ENCODE measurements around the gene NT5C1A.

Gene NT5C1A

DNA sequence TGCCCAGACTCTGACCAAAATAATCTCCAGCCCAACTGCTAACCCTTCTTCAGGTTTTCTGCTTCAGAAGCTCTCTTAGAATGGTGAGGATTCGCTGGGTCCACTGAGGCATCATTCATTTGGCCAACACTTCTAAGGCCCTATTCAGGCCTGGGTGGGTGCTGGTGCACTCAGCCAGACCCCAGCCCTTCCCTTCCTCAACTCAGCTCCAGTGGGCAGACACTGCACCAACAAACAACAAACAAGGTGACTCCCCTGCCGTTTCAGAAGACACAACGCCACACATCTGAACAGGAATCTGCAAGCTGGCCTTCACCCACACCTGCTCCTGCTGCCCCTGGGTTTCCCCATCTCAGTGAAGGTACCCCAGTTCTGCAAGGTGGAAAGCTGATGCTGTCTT lies 38.5 kb downstream of the NT5C1A start:
- DNase-seq = no peak

- DNase-seq = peak; percentile 16
Observed at GRCh38 chr1:39632682-39633417, 39.1 kb downstream of the NT5C1A start.

DNA sequence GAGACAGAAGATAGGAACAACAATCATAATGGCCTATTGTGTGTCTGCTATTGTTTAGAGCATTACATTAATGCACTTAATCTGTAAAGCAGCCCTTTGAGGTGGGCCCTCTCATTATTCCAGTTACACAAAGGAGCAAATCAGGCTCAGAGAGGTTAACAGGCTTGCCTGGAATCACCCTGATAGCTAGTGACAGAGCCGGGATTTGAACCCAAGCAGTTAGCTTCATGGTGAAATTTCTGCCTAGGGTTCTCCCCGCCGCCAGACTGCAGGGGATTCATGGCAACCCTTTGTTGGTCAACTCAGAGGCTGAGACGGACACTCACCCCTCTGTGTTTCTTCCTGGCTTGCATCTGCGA lies 39.6 kb downstream of the NT5C1A start:
- DNase-seq = no peak

GRCh38 chr1:39631361-39632322 lies 40.3 kb downstream of the NT5C1A start:
- DNase-seq = no peak

DNA sequence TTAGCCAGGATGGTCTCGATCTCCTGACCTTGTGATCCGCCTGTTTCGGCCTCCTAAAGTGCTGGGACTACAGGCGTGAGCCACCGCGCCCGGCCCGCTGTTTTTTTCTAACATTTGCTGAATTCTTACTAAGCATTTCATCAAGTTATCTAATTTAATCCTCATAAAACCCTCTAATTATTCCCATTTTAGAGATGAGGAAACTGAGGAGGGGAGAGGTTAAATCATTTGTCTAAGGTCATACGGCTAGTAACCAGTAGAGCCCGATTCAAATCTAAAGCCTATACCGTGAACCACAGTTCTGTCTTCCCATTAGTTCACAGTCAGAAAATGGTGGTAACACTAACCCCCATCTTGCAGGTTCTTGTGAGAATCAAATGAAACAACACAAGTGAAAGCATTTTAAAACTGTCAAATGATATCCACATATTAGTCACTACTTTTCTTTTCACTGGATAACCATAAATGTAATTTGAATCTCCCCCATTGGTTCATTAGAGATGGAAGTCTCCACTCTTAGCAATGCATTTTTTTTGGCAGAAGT lies 43.0 kb downstream of the NT5C1A start:
- DNase-seq = no peak

DNA sequence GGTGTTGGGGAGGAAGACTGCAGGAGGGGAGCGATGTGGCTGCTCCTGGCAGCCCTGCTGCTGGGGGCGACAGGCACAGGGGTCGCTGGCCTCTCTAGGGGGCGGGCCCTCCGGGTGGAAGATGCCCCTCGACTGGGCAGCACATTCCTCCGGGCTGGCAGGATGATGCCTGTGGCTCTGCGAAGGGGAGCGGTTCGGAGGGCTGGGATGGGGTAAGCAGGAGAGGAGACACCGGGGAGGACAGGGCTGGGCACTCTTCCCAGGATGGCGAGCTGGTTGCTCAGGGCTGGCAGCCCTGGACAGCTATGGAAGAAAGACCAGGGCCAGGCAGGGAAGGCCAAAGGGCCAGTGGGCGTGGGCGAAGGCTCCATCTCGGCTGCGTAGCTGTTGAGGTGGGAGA lies 45.3 kb downstream of the NT5C1A start:
- no peak for DNase-seq

DNA sequence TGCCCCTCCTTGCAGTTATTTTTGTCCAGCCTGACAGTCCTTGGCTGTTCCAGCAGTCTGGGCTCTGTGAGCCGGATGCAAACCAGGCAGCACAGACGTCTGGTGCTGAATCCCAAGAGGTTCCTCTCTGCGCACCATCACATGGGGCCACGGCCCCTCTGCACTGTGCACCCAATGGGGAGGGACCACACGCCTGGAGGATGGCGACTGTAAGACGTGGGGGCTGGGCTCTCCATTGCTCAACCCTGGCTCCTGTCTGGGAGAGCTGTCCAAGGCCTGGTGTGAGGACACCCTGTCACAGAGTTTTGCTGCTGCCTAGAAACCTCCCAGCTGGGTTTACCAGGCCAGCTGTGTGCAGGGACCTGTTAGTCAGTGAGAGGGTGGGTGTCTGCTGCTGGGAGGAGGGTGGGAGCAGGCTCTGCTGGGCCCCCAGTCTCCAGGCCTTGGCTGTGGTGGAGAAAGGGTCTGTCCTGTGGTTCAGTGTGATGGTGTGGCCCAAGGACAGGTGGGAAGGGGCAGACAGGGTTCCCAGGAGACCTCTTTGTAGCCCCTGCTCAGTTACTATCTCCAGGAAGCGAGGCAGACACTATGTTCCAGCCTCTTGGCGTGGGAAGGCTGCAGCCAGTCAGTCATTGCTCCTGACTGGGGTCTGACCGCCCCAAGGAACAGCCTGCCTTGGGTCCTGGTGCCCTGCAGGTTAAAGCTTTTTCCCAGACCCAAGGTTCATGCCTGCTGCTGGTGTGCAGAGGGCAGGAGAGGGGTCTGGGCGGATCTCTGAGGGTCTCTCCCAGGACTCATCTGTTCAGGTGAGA lies 46.2 kb downstream of the NT5C1A start:
- DNase-seq = peak; percentile 44

- no peak for DNase-seq
Observed at GRCh38 chr1:39625009-39625408, 46.9 kb downstream of the NT5C1A start.

DNA sequence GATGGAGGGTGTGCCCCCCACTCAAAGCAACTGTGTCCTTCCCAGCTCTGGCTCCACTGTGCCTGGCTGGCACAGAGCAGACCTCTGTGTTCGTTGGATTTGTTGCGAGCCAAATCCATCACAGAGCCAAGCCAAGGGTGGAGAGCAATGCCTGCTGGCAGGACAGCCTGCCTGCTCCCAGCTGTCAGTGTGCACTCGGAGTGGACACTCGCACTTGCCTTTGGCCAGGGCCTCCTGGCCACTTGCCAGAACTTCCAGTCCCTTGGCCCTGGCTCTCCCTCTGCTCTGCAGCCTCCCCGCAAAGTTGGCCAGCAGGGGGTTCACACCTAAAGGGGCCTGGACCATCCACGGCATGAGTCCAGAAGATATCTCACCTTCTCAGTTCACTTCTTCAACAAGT lies 48.9 kb downstream of the NT5C1A start:
- DNase-seq = no peak

DNA sequence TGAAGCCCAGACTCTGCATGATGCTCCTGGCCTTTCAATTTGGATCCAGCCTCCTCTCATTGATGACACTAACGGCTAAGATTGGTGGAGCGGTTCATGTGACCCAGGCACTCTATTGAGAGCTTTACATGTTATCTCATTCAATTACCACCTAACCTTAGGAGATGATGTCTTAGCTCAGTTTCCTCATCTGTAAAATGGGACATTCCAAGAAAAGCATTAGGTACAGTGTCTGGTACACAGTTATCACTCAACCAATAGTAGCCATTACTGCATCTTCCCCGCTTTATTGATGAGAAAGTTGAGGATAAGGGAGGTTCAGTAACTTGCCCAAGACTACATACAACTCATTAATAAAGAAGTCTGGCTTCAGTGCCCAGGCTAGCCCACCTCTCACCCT lies 49.5 kb downstream of the NT5C1A start:
- DNase-seq = no peak

DNA sequence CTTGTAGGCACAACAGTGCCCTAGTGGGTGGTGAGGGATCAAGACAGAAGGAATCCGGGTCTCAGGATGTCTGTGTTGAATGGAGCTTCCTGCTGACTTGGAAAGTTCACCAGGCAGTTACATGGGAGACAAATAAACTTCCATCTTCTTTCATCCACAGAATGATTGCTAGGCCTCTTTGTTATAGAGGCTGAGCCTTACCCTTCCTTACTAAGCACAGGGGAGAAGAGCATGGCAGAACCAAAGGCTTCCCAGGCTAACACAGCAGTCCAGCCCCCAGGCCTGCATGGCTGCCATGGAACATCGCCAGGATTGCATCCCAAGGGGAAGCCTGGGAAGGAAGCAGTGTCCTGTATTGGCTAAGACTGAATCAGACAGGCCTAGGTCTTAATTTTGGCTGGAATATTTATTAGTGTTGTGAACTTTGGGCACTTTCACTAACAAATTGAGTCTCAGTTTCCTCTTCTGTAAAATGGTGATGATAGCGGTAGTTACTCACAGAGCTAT lies 51.2 kb downstream of the NT5C1A start:
- DNase-seq = no peak

DNA sequence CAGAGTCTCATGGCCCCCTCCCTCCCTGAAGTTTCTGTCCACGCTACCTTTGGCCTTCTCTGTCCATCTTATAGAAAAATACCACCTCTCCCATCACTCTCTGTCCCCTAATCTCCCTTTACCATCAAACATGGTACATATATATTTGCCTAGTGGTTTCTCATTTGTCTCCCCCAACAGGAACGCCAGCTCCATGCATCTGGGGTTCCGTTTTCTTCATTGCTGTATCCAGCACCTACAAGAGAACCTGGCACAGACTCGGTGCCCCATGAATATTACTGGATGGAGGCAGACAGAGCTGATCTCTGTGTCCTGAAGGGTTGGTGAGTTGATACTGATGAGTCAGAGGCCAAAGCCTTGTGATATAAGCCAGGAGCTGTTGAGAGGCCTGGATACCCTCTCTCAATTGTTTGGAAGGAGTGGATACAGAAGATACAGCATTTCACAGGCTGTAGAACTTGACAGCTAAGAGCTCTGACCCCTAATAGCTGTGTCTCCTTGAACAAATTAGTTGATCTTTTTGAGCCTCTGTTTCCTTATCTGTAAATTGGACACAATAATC lies 54.3 kb downstream of the NT5C1A start:
- no peak for DNase-seq

DNA sequence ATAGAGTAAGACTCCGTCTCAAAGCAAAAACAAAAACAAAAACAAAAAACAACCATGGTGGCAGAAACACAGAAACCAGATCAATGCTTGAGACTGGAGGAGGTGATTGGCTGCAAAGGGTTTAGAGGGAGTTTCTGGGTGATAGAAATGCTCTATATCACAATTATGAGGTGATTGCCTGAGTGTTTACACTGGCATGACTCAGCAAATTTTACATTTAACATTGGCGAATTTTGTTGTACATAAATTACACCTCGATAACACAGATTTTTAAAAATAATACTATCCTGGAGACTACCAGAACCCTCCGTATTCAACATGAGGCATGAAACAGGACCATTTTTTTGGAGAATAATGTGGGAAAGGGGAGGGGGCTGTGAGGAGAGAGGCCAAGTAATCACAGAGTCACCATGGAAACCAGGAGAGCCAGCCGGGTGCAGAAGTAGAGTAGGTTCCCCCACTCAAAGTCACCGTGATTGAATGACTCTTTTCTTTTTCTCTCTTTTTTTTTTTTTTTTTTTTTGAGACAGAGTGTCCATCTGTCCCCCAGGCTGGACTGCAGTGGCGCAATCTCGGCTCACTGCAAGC lies 56.7 kb downstream of the NT5C1A start:
- no peak for DNase-seq

GRCh38 chr1:39614488-39614887 lies 57.4 kb downstream of the NT5C1A start:
- no peak for DNase-seq

GRCh38 chr1:39613250-39613649 lies 58.7 kb downstream of the NT5C1A start:
- no peak for DNase-seq

DNA sequence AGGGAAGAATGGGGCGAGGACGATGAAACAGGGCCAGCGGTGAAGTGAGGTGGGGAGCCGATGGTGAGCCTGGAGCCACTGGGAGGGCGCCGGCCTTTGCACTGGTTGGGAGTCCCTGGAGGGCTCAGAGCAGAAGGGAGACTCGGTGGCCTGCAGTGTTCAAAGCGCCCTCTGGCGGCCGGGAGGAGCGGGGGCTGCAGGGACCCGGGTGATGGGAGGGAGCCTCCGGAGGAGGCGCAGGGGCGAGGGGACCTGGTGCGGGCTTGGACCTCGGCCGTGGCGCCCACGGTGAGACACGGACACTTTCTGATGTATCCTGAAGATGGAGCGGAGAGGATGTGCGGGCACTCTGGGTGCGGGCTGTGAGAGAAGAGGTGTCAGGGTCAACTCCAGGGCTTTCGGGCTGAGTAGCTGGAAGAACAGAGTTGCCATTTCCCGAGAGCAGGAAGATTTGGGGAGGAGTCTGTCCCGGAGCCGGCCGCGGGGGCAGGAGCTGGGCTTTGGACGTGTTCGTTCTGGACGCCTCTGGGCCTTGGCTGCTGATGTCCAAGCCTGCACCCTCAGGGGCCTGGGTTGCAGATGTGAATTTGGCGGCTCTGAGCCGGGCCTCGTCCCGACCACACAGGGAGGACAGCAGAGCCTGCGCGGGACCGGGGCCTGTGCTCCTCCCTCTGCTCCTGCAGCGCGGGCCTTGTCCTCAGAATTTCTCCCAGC lies 62.1 kb downstream of the NT5C1A start:
- peak; percentile 43 for DNase-seq

All from fibroblast of upper back skin (primary cell).